ES-I3 (cell line): ENCODE results near the gene UBXN2A.
"Not testable (repeated sequence)": the region's sequence is repeated elsewhere in the genome, so short reads cannot be mapped to it uniquely, and the experiment has no call there.

ENCODE experiments used
- H3K36me3 ChIP-seq: 2 replicates; pipeline ENCODE4 v1.6.1; 2013; ENCODE audit warnings: mild to moderate bottlenecking, low read length, control low read depth, moderate library complexity; ENCODE audit not compliant: insufficient read depth
- H3K4me1 ChIP-seq: 2 replicates; pipeline ENCODE4 v1.6.1; 2013; ENCODE audit warnings: mild to moderate bottlenecking, control low read depth, low read length; ENCODE audit not compliant: insufficient read depth
- H3K9ac ChIP-seq: 2 replicates; pipeline ENCODE4 v1.6.1; 2013; ENCODE audit warnings: low read depth, mild to moderate bottlenecking, low read length, moderate library complexity
- H3K9me3 ChIP-seq: 2 replicates; pipeline ENCODE4 v1.6.1; 2013; ENCODE audit warnings: mild to moderate bottlenecking, low read length, moderate library complexity; ENCODE audit not compliant: control insufficient read depth, insufficient read depth

Gene UBXN2A

DNA sequence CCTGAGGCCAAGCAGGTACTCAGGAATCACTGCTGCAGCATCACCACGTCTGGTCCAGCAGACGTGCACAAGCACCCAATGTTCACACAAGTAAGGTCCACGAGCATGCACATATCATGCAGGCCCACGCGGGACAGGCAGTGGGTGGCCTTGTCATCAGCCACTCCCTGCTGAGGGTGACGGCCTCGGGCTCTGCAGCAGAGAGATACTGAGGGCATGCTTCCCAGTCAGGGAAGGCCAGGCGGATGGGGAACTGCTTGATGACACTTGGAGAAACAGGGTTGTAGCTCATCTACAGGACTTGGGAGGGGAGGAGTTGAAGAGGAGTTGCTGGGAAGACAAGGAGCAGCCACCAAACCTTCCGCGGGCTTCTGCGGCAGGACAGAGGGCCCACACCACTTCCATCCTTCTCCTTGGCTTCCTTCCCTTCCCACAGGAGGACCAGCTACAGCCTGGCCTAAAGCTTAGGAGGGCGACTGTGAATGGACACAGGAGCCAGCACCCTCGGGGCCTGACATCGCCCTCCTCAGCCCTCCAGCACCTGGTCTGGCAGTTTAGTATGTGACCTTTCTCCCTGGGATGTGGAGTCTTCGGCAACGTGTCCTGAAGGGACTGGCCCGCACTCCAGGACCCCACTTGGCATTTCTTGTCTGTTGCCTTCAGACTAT lies 84.9 kb downstream of the UBXN2A start:
- Histone ChIP-seq H3K4me1 (peaks cover 30% of the 10 kb centered on the region), H3K9me3 (no peaks in the 10 kb centered on the region), H3K36me3 (peaks cover 6% of the 10 kb centered on the region; the same call in 1 of the 2 replicates), H3K9ac (no peak overlapping the region)

DNA sequence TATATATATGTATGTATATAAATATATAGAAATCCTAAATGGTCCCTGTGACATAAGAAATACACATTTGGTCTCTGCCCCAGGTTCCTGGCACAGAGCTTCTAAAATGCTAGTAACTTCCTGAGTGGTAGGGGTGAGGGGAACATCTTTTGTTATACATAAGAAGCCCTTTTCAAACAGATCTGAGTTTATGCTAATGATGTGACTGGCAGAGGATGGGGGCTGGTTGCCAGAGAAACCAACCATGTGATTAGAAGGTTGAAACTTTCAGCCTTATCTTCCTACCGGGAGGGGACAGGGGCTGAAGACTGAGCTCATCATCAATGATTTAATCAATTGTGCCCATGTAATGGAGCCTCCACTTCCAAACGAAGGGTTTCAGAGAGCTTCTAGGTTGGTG lies 86.0 kb downstream of the UBXN2A start:
- Histone ChIP-seq H3K9ac (no peak overlapping the region), H3K4me1 (peaks cover 30% of the 10 kb centered on the region), H3K9me3 (no peaks in the 10 kb centered on the region), H3K36me3 (peaks cover 6% of the 10 kb centered on the region; the same call in 1 of the 2 replicates)

DNA sequence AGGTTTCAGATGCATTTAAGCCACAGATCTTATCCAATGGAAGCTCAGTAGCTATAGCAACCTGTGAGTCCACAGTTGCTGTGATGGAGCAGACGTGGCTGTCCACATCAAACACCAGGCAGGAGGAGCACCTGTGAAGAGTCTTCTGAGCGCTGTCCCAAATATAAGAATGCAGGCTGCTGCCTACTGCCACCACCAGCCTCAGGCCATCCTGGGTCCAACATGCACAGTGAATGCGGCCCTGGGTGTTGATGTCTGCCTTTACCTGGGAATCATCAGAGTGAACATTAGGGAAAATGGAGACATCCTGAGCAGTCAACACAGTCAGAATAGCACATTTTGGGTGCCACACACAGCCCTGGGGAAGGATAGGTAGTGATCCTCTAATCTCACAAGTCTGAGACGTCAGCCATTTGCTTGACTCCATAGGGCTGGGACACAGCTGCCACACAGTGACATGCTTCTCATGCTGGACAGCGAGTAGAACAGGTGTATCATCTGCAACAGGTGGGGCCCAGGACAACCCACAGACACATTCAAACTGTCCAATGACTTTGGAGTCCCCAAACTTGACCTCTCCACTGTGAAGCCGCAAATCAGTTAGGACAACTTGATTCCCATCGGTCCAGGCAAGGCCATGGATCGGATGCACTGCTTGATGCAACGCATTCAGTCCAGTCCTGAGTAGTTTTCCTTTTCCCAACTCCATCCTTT lies 98.7 kb downstream of the UBXN2A start:
- Histone ChIP-seq H3K36me3 (peaks cover 16% of the 10 kb centered on the region), H3K9me3 (no peaks in the 10 kb centered on the region)

DNA sequence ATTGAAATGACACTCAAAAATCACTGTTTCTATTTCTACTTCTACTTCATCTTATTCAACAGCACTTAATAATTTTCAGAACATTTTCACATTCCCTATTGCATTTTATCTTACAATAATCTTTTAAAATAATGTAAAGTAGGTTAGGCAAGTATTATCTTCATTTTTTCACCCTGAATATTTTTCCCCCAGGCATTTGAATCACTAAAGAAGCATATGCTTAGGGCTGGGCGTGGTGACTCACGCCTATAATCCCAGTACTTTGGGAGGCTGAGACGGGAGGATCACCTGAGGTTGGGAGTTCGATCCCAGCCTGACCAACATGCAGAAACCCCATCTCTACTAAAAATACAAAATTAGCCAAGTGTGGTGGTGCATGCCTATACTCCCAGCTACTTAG lies 100.2 kb downstream of the UBXN2A start:
- H3K36me3 ChIP-seq, result peaks cover 16% of the 10 kb centered on the region

More for the DNA sequence above, 98.7 kb downstream of the UBXN2A start:
- Histone ChIP-seq H3K9ac (no peak overlapping the region), H3K4me1 (no peaks in the 10 kb centered on the region)

DNA sequence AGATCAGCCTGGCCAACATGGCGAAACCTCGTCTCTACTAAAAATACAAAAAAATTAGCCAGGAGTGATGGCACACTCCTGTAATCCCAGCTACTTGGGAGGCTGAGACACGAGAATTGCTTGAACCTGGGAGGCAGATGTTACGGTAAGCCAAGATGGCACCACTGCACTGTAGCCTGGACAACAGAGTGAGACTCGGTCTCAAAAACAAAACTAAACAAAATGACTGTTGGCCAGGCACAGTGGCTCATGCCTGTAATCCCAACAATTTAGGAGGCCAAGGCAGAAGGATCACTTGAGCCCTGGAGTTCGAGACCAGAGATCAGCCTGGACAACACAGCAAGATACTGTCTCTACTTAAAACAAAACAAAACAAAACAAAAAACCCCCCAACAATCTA lies 102.9 kb downstream of the UBXN2A start:
- not testable (repeated sequence) for H3K4me1 ChIP-seq, H3K9me3 ChIP-seq, H3K36me3 ChIP-seq, H3K9ac ChIP-seq

More for the DNA sequence above, 100.2 kb downstream of the UBXN2A start:
- Histone ChIP-seq H3K9ac (no peak overlapping the region), H3K9me3 (no peaks in the 10 kb centered on the region), H3K4me1 (no peaks in the 10 kb centered on the region)

DNA sequence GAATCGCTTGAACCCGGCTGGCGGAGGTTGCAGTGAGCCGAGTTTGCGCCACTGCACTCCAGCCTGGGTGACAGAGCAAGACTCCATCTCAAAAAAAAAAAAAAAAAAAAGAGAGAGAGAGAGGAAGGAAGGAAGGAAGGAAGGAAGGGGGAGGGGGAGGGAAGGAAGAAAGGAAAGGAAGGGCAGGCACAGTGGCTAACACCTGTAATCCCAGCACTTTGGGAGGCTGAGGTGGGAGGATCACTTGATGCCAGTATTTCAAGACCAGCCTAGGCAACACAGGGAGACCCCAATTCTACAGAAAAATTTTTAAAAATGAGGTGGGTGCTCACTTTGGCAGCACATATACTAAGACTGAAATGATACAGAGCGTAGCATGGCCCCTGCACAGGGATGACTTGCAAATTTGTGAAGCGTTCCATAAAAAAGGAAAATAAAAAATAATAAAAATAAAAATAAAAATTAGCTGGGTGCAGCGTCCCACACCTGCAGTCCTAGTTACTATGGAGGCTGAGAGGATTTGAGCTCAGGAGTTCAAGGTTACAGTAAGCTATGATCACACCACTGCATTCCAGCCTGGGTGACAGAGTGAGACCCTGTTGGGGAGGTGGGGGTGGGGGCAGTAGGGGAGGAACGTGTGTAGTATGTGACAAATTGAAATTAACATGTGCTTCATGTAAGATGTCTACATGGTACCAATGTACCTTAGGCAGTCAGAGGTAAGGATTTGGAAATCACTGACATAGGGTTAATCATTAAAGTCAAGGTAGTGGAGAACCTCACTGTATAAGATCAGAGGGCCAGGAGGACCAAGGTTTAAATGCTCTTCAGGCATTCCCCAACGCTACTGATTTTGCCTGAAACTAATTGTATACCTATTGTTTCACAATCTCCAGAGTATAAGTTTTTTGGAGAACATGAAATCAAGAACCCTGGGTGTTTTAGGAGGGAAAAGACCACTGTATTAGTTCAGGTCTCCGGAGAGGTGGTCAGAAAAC lies 105.5 kb downstream of the UBXN2A start:
- Histone ChIP-seq H3K9me3 (no peaks in the 10 kb centered on the region), H3K4me1 (peaks cover 6% of the 10 kb centered on the region; the same call in 1 of the 2 replicates), H3K36me3 (no peaks in the 10 kb centered on the region), H3K9ac (peak overlapping the region; percentile 92)

DNA sequence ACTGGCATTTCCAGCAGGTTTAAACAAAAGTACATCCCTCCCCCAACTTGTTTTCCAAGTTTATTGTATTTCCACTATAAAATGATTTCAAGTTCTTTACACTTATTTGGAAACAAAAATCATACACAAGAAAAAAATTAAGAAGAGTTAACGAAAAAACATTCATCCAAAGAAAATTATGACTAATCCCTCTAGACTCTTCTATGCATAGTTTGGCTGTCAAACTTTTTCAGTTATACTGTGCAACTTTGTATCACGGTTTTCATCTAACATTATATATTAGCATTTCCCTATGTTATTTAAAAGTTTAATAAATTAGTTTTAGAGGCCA lies 106.3 kb downstream of the UBXN2A start:
- H3K9ac ChIP-seq, result peak overlapping the region; percentile 92
- peaks cover 6% of the 10 kb centered on the region; the same call in 1 of the 2 replicates for H3K4me1 ChIP-seq
- no peaks in the 10 kb centered on the region for H3K36me3 ChIP-seq
- no peaks in the 10 kb centered on the region for H3K9me3 ChIP-seq

DNA sequence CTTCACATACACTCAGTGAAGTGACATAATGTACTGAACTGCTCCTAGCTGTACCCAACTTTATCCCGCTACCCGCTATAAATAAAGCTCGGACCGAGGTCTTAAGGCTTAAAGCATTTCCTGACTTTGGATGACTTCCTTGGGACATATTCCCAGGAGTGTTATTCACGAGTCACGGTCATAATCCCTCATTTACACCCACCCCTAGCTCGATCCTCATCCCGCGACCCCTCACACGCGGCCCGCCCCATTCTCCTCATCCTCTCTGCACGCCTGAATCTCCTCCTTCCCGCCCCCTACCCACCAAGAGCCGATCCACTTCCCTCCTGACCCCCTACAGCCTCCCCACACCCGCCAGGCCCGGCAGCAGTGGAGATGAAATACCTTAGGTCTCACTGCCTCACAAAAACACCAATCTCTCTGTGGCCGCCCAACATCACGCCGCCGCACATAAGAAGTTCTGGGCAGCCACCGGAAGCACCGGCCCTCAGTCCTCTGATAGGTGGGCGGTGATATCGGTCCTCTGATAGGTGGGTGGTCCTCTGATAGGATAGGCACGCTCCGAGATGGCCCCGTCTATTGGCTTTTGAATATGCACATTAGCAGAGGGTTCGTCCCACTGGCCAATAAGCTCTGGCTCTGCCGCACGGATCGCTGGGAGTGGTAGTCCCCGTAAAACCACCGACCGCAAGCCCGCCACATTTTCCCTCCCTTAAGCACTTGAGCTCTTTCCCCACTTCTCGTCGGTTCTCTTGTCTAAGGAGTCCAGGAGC lies 106.9 kb downstream of the UBXN2A start, which contains the start of gene WDCP:
Gene WDCP, minus strand, starts transcription at position 462 of the 773 bp plus-strand sequence. CDS start 7,897 bp downstream, outside the sequence.
- Histone ChIP-seq H3K4me1 (peaks cover 6% of the 10 kb centered on the region; the same call in 1 of the 2 replicates), H3K36me3 (no peaks in the 10 kb centered on the region), H3K9me3 (no peaks in the 10 kb centered on the region), H3K9ac (peak within 1 kb of the TSS; percentile 92)

DNA sequence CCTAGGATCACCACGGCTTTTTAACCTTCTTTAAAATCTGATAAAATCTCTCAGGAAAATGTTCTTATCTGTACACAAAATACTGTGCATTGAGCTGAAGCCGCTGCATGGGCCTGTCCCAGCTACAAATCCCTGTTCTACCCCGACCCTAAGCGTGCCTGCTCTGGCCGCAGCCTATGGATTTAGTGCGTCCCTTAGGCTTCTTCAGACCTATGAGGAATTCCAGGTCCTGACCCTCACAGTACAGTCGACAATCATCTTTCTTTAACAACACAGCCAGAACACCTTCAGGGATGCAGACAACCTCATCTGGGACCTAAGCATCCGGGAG lies 107.4 kb downstream of the UBXN2A start:
- no peaks in the 10 kb centered on the region for H3K36me3 ChIP-seq
- peaks cover 6% of the 10 kb centered on the region; the same call in 1 of the 2 replicates for H3K4me1 ChIP-seq
- peak overlapping the region; percentile 92 for H3K9ac ChIP-seq
- no peaks in the 10 kb centered on the region for H3K9me3 ChIP-seq

DNA sequence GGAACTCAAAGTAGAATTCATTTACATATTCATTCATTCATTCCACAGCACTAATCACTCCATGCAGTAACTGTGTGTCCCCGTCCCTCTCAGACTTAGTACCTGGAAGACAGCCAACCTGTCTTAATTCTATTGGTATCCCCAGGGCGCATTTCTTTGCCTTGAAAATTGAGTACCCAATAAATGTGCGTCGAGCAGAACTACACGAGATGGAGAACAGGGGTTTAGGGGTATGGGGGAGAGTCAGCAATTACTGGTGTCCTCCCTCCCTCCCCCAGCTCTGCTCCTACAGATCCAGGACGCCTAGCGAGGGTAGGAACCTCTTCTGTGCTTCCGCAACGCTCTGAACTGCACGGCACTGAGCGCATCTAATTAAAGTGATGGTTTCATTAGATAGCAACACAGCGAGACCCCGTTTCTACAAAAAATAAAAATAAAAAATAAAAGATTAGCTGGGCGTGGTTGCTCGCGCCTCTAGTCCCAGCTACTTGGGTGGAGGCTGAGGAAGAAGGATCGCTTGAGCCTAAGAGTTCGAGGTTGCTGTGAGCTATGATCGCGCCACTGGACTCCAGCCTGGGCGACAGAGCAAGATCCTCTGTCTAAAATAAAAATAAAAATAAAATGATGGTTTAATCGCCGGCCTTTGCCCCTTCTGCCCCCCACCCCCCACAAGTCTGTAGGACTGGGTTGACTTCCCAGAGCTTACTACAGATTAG lies 108.7 kb downstream of the UBXN2A start:
- H3K9ac ChIP-seq, result peak overlapping the region; percentile 85; the same call in 1 of the 2 replicates
- no peaks in the 10 kb centered on the region for H3K36me3 ChIP-seq
- peaks cover 6% of the 10 kb centered on the region; the same call in 1 of the 2 replicates for H3K4me1 ChIP-seq
- no peaks in the 10 kb centered on the region for H3K9me3 ChIP-seq

DNA sequence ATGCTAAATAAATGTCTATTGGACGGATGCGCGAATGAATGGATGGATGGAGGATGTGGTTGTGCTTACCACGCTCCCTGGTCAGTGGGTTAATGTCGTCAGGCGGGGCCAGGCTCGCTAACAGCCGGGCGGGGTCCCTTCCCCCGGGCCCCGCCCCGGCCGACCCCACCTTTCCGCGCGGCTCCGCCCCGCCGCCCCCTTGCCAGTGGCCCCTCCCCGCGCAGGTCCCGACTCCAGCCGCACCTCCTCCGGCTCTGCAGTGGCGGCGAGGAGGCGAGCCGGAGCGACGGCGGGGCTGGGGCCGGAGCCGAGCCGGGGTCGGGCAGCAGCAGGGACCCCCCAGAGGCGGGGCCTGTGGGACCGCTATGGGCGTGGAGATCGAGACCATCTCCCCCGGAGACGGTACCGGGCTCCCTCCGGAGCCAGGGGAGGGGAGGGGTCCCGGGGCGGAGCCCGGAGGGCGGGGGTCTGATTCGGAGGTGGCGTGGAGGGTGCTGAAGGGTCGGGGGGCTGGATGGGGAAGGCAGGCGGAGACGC lies 109.3 kb downstream of the UBXN2A start, which contains the start of gene FKBP1B:
Gene FKBP1B, plus strand, starts transcription at position 257 of the 537 bp plus-strand sequence. Its CDS starts 109 bp downstream, at position 366.
- Histone ChIP-seq H3K36me3 (no peaks in the 10 kb centered on the region), H3K9me3 (no peaks in the 10 kb centered on the region), H3K9ac (peak within 1 kb of the TSS; percentile 85), H3K4me1 (peaks cover 6% of the 10 kb centered on the region; the same call in 1 of the 2 replicates)

DNA sequence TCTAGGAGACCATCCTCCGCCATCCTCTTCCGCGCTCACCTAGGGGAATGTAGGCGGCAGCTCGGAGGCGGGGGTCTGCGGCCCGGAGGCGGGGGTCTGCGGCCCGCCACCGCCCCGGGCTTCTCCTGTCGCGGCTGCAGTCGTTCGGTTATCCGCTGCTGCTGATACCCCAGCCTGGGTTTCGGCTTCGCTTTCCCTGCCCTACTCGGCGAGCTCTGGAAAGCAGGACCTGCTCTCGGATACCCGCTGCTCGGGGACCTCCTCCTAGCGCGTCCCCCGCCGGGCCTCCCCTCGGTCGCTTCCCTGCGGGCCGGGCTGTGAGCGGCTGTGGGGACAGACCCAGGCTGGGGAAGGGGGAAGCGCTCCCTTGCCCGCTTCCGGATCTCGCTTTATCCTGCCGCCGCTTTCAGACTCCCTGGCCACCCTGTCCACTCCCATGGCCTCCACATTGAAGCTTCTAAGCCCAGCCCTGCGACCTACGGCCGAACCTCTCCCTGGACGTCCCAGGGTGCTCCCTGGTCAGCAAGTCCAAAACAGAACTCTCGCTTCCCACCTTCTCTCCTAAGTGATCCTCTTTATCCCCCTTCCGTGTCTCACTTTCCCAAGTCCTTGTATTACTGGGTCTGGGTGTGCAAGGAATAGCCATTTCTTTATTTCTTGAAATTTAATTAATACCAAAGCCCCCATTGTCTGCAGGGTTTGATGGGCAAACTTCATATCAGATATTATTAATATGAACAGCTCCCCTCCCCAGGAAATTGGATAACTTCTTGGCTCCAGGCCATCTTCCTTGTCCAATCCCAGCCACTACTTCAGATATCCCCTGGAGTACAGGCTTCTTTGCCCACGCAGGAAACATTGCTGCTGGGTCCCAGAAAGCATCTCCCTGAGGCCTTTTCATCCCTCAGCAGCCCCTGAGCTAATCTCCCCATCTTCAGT lies 110.0 kb downstream of the UBXN2A start:
- Histone ChIP-seq H3K9ac (peak overlapping the region; percentile 85), H3K36me3 (no peaks in the 10 kb centered on the region), H3K4me1 (peaks cover 6% of the 10 kb centered on the region; the same call in 1 of the 2 replicates), H3K9me3 (no peaks in the 10 kb centered on the region)
